ENCODE data around the gene SCN7A. TPM values are rescaled to one million over a fixed set of nuclear protein-coding genes. Genes with fewer than 3 reads are reported as not detected.
"Not testable (repeated sequence)": the region's sequence is repeated elsewhere in the genome, so short reads cannot be mapped to it uniquely, and the experiment has no call there.

The SCN7A gene
- total and polyA plus RNA-seq, 9 donors, result 31.2 to 133 (median 71.9) TPM

- 67 to 78% (median 77%) methylated on average over 2 of the region's 2 CpGs for WGBS, 3 donors
These were observed 133.1 kb downstream of the SCN7A start for GRCh38 chr2:166360906-166361305.

GRCh38 chr2:166360426-166360825 lies 133.6 kb downstream of the SCN7A start:
- Histone ChIP-seq H3K36me3 (no peaks in the 10 kb centered on the region), H3K4me1 (ENCODE audit: insufficient read depth) (no peaks in the 10 kb centered on the region), H3K27me3 (no peaks in the 10 kb centered on the region), H3K27ac (no peak overlapping the region), H3K9me3 (no peaks in the 10 kb centered on the region), H3K4me3 (no peak overlapping the region)
- TF ChIP-seq CTCF (IDR thresholded peaks at IDR 0.05) (no peak), POLR2A (IDR thresholded peaks at IDR 0.05) (no peak), EP300 (IDR thresholded peaks at IDR 0.05) (no peak)
- intact Hi-C loops (cut with DNase I), result no loop called here
- no peak for DNase-seq

More at GRCh38 chr2:166360906-166361305, 133.1 kb downstream of the SCN7A start:
- DNase-seq, result no peak
- H3K4me3 ChIP-seq, result no peak overlapping the region
- intact Hi-C loops (cut with DNase I), result no loop called here
- no peaks in the 10 kb centered on the region for H3K4me1 ChIP-seq (ENCODE audit: insufficient read depth)
- no peaks in the 10 kb centered on the region for H3K36me3 ChIP-seq
- no peak overlapping the region for H3K27ac ChIP-seq
- TF ChIP-seq CTCF (IDR thresholded peaks at IDR 0.05) (no peak), EP300 (IDR thresholded peaks at IDR 0.05) (no peak), POLR2A (IDR thresholded peaks at IDR 0.05) (no peak)
- H3K27me3 ChIP-seq, result no peaks in the 10 kb centered on the region
- H3K9me3 ChIP-seq, result no peaks in the 10 kb centered on the region

GRCh38 chr2:166357950-166358321 lies 136.1 kb downstream of the SCN7A start:
- intact Hi-C loops (cut with DNase I); DNase-seq; H3K9me3 ChIP-seq; H3K4me3 ChIP-seq; H3K36me3 ChIP-seq; H3K27ac ChIP-seq; H3K27me3 ChIP-seq; H3K4me1 ChIP-seq (ENCODE audit: insufficient read depth): not testable (repeated sequence)
- WGBS, 3 donors, result 90 to 96% (median 95%) methylated on average over 4 of the region's 4 CpGs

- Histone ChIP-seq H3K27me3 (no peaks in the 10 kb centered on the region), H3K9me3 (no peaks in the 10 kb centered on the region), H3K36me3 (no peaks in the 10 kb centered on the region), H3K27ac (no peak overlapping the region), H3K4me3 (no peak overlapping the region), H3K4me1 (ENCODE audit: insufficient read depth) (no peaks in the 10 kb centered on the region)
- intact Hi-C loops (cut with DNase I), result no loop called here
- WGBS, 3 donors, result 90 to 92% (median 91%) methylated on average over 7 of the region's 7 CpGs
- TF ChIP-seq CTCF (IDR thresholded peaks at IDR 0.05), result no peak
- TF ChIP-seq EP300 (IDR thresholded peaks at IDR 0.05), result no peak
- TF ChIP-seq POLR2A (IDR thresholded peaks at IDR 0.05), result no peak
- no peak for DNase-seq
These were observed 136.7 kb downstream of the SCN7A start for GRCh38 chr2:166357068-166357949.

Other genes starting within 250 kb of the SCN7A start
- 1 to 10 TPM in 6 of 7 donors, under 1 TPM in 1; 0.95 to 3.4 (median 1.3) TPM for gene SCN9A, start 118.3 kb downstream of the SCN7A start, total RNA-seq
- gene SCN9A, start 118.3 kb downstream of the SCN7A start, polyA plus RNA-seq, result 1 to 10 TPM in 1 of 2 donors, under 1 TPM in 1; 0.33 to 4.5 TPM

Measured in ovary (tissue), 9 donors.